ENCODE measurements around the gene CA7.

CA7 gene

GRCh38 chr16:66891797-66892196, 47.6 kb downstream of the CA7 start:
- TF ChIP-seq SCRT1 (tag by site-specific recombination; IDR thresholded peaks at IDR 0.05; ENCODE audit: borderline replicate concordance): no peak
- no peak for TF ChIP-seq TSHZ1 (tag by site-specific recombination; IDR thresholded peaks at IDR 0.05; ENCODE audit: borderline replicate concordance)
- no peak for TF ChIP-seq ZNF510 (tag by site-specific recombination; IDR thresholded peaks at IDR 0.05; ENCODE audit: insufficient replicate concordance)
- TF ChIP-seq ZNF623 (tag by site-specific recombination; IDR thresholded peaks at IDR 0.05): no peak
- no peak for TF ChIP-seq ZNF280D (tag by site-specific recombination; IDR thresholded peaks at IDR 0.05)
- TF ChIP-seq ZSCAN23 (tag by site-specific recombination; IDR thresholded peaks at IDR 0.05): no peak
- TF ChIP-seq ZNF785 (tag by site-specific recombination; IDR thresholded peaks at IDR 0.05): no peak
- no peak for TF ChIP-seq ZNF248 (tag by site-specific recombination; IDR thresholded peaks at IDR 0.05)
- TF ChIP-seq ZNF639 (tag by site-specific recombination; IDR thresholded peaks at IDR 0.05): no peak
- no peak for TF ChIP-seq ZNF391 (tag by site-specific recombination; IDR thresholded peaks at IDR 0.05; ENCODE audit: borderline replicate concordance, low read depth)
- Histone ChIP-seq H3K4me1 (ENCODE audit: control insufficient read depth, insufficient read depth, low read length) (peaks cover 5% of the 10 kb centered on the region), H3K4me3 (ENCODE audit: low read depth, low read length) (no peak overlapping the region), H3K9me3 (ENCODE audit: control insufficient read depth, insufficient read depth, low read depth, low read length) (no peaks in the 10 kb centered on the region), H3K27ac (ENCODE audit: extremely low read depth, low read depth, low read length) (no peak overlapping the region), H3K36me3 (ENCODE audit: control insufficient read depth in 2 of 2, insufficient read depth in 1 of 2, low read length in 2 of 2) (peaks cover 9 to 11% of the 10 kb centered on the region in 2 experiments; a peak in 2 of 3 replicates)
- POLR2A ChIA-PET: interaction anchor here (0.7 to 1.4 kb wide), 4 partner anchors 11 to 362 kb away, joined by 3 to 6 read pairs (median 4); no protein-coding TSS in a partner anchor
- CTCF ChIA-PET: interaction anchor here (0.6 to 17.9 kb wide), 8 partner anchors 9 to 209 kb away, joined by 3 to 268 read pairs (median 4); partner anchors contain the start of genes CDH16 and RRAD

- H3K4me1 ChIP-seq (ENCODE audit: control insufficient read depth, insufficient read depth, low read length): no peaks in the 10 kb centered on the region
- H3K27ac ChIP-seq (ENCODE audit: extremely low read depth, low read depth, low read length): no peak overlapping the region
- H3K4me3 ChIP-seq (ENCODE audit: low read depth, low read length): no peak overlapping the region
- CTCF ChIA-PET: interaction anchor here (0.6 to 17.9 kb wide), 17 partner anchors 8 to 337 kb away, joined by 3 to 268 read pairs (median 9); partner anchors contain the start of genes CDH16, CES3, CIAO2B and RRAD
- H3K9me3 ChIP-seq (ENCODE audit: control insufficient read depth, insufficient read depth, low read depth, low read length): no peaks in the 10 kb centered on the region
- no peak for TF ChIP-seq ZNF311 (tag by site-specific recombination; IDR thresholded peaks at IDR 0.05; ENCODE audit: borderline replicate concordance)
- no peak for TF ChIP-seq REPIN1 (tag by site-specific recombination; IDR thresholded peaks at IDR 0.05; ENCODE audit: low read depth)
- no peak for TF ChIP-seq KLF17 (tag by site-specific recombination; IDR thresholded peaks at IDR 0.05)
- no peak for TF ChIP-seq ZNF792 (tag by site-specific recombination; IDR thresholded peaks at IDR 0.05)
- no peak for TF ChIP-seq MZF1 (tag by site-specific recombination; IDR thresholded peaks at IDR 0.05; ENCODE audit: borderline replicate concordance)
- no peak for TF ChIP-seq ZNF785 (tag by site-specific recombination; IDR thresholded peaks at IDR 0.05)
- TF ChIP-seq ZNF350 (tag by site-specific recombination; IDR thresholded peaks at IDR 0.05): no peak
- POLR2A ChIA-PET: interaction anchor here (0.7 kb wide), 1 partner anchor 119 kb away, joined by 7 read pairs; no protein-coding TSS in a partner anchor
- peaks cover 4 to 9% of the 10 kb centered on the region in 2 experiments; a peak in 2 of 3 replicates for H3K36me3 ChIP-seq (ENCODE audit: control insufficient read depth in 2 of 2, insufficient read depth in 1 of 2, low read length in 2 of 2)
Measured at GRCh38 chr16:66894055-66894454, 49.8 kb downstream of the CA7 start.

Measured in HEK293 (cell line).